Kidney (tissue), 14 donors: ENCODE measurements around the gene TTYH1. TPM values are rescaled to one million over a fixed set of nuclear protein-coding genes. Genes with fewer than 3 reads are reported as not detected.

ENCODE experiments used
- DNase-seq, 5 donors: peaks; one replicate each; pipeline ENCODE4 v3.0.0-alpha.2; 2013 to 2020
- FAIRE-seq: peaks from 2 replicates; lab custom pipeline; 2012; peaks lifted over from hg19 to GRCh38; lab: Jason Lieb, UNC
- H3K27ac ChIP-seq, 2 donors: one replicate each; pipeline ENCODE4 v1.7.0; 2013; ENCODE audit warnings: low read depth in 2 of 2, low read length in 2 of 2, inconsistent platforms in 1 of 2
- H3K27me3 ChIP-seq: one replicate; pipeline ENCODE4 v1.7.1; 2013; ENCODE audit warnings: low read length, inconsistent platforms; ENCODE audit not compliant: control insufficient read depth, insufficient read depth
- H3K36me3 ChIP-seq, 3 donors: one replicate each; pipeline versions ENCODE4 v1.7.0 to v1.7.1; 2013; ENCODE audit warnings: low read length in 3 of 3, control low read depth in 1 of 3, inconsistent platforms in 1 of 3; ENCODE audit not compliant: insufficient read depth in 3 of 3, control insufficient read depth in 2 of 3
- H3K4me1 ChIP-seq, 3 donors: one replicate each; pipeline versions ENCODE4 v1.7.0 to v1.7.1; 2013; ENCODE audit warnings: low read length in 3 of 3, inconsistent platforms in 1 of 3, low read depth in 1 of 3; ENCODE audit not compliant: control insufficient read depth in 2 of 3, insufficient read depth in 2 of 3
- H3K4me3 ChIP-seq, 3 donors: one replicate each; pipeline versions ENCODE4 v1.7.0 to v1.8.1; 2013; ENCODE audit warnings: low read length in 3 of 3, control low read depth in 1 of 3, inconsistent platforms in 1 of 3
- H3K9ac ChIP-seq, 3 donors: one replicate each; pipeline versions ENCODE4 v1.7.0 to v1.7.1; 2013; ENCODE audit warnings: low read length in 3 of 3, control low read depth in 1 of 3, inconsistent platforms in 1 of 3
- H3K9me3 ChIP-seq, 3 donors: one replicate each; pipeline versions ENCODE4 v1.7.0 to v1.7.1; 2013; ENCODE audit warnings: low read length in 3 of 3, control low read depth in 1 of 3, inconsistent platforms in 1 of 3; ENCODE audit not compliant: control insufficient read depth in 2 of 3, insufficient read depth in 1 of 3
- CTCF ChIP-seq: IDR thresholded peaks from 3 replicates; pipeline ENCODE4 v1.5.1; 2012; ENCODE audit warnings: mild to moderate bottlenecking, moderate library complexity, borderline replicate concordance; ENCODE audit not compliant: insufficient read depth; ENCODE audit errors: extremely low read depth
- intact Hi-C: fragments of 100-400 bp; cut with DNase I; formaldehyde crosslinking; loops from one replicate; pipeline ENCODE4 v1.11.1; 2022
- polyA plus RNA-seq: library from polyadenylated mRNA; stranded (reverse); fragments of 350-450 nt; fragmentation: Illumina TruSeq; extraction: RNeasy Lipid Tissue Mini Kit (QIAGEN cat#74804); gene quantifications from one replicate; pipeline ENCODE4 v1.2.3, GENCODE V29; 2014; ENCODE audit warnings: low read depth, low replicate concordance; ENCODE audit not compliant: insufficient read depth
- total RNA-seq: library from RNA; stranded (reverse); fragmentation: NEBNext Ultra II Directional; extraction: Animal tissue kit (Norgen Biotek cat#: 25700); gene quantifications from one replicate; pipeline ENCODE4 v1.2.1, GENCODE V29; 2021
- donor health status: control.
- donor health status: control.
- donor health status: control.
- donor health status: control.
- donor health status: control.
- donor health status: DM: yes; HTN: yes; CAD: no.
- donor health status: Normal renal cell carcinoma (clear cell type).

TTYH1 gene
- total and polyA plus RNA-seq, 2 donors from 2014 or later, result 1.5 to 1.9 TPM

GRCh38 chr19:54390942-54391577 is 24.2 kb upstream of the TTYH1 start:
- intact Hi-C loops, result no loop called here
- TF ChIP-seq CTCF, result peak; percentile 43
- Histone ChIP-seq H3K9me3 (no peaks in the 10 kb centered on the region), H3K4me3 (no peak overlapping the region), H3K4me1 (no peaks in the 10 kb centered on the region), H3K9ac (no peak overlapping the region), H3K27me3 (peaks cover 5% of the 10 kb centered on the region), H3K27ac (no peak overlapping the region), H3K36me3 (no peaks in the 10 kb centered on the region)
- FAIRE-seq (no peak), DNase-seq (peak in 4 of 5 donors; percentile 67 to 94 (median 78))

GRCh38 chr19:54391589-54392061 is 23.6 kb upstream of the TTYH1 start:
- Histone ChIP-seq H3K36me3 (no peaks in the 10 kb centered on the region), H3K9ac (no peak overlapping the region), H3K4me1 (no peaks in the 10 kb centered on the region), H3K9me3 (no peaks in the 10 kb centered on the region), H3K27me3 (peaks cover 5% of the 10 kb centered on the region), H3K27ac (no peak overlapping the region), H3K4me3 (no peak overlapping the region)
- no peak for TF ChIP-seq CTCF
- intact Hi-C loops, result no loop called here
- FAIRE-seq (no peak), DNase-seq (no peak)

GRCh38 chr19:54392105-54392504 is 23.2 kb upstream of the TTYH1 start:
- TF ChIP-seq CTCF, result no peak
- H3K9me3 ChIP-seq, result no peaks in the 10 kb centered on the region
- no peak overlapping the region for H3K27ac ChIP-seq
- DNase-seq (no peak), FAIRE-seq (no peak)
- no peaks in the 10 kb centered on the region for H3K4me1 ChIP-seq
- H3K4me3 ChIP-seq, result no peak overlapping the region
- intact Hi-C loops, result no loop called here
- peaks cover 5% of the 10 kb centered on the region for H3K27me3 ChIP-seq
- H3K9ac ChIP-seq, result no peak overlapping the region
- H3K36me3 ChIP-seq, result no peaks in the 10 kb centered on the region
